ENCODE data around the gene ASAP2.
A peak's percentile ranks its signal among the peaks of the same experiment; 100 is the strongest.

ASAP2 gene

GRCh38 chr2:9403924-9404323 is 197.3 kb downstream of the ASAP2 start:
- no peak for DNase-seq (ENCODE audit: low read depth)

DNA sequence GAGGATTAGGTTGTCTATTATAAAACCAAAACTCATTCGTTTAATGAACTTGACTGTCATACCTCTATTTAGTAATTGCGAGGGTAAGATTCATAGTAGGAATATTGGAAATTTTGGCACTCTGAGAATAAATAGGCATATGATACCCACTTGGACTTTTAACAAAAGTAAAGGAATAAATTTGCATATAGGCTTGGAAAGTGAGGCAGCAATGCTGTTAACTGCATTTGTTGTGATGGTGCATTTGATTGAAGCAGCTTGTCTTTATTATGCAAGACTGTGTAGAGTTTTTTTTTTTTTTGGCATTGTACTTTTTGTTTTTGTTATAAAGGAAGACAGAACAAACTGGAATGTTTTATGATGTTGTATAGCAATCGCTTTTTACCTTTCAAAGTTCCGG is 197.8 kb downstream of the ASAP2 start:
- DNase-seq (ENCODE audit: low read depth), result no peak

GRCh38 chr2:9405636-9406035 is 199.0 kb downstream of the ASAP2 start:
- no peak for DNase-seq (ENCODE audit: low read depth)

GRCh38 chr2:9406529-9407362 is 200.1 kb downstream of the ASAP2 start:
- DNase-seq (ENCODE audit: low read depth), result no peak

DNA sequence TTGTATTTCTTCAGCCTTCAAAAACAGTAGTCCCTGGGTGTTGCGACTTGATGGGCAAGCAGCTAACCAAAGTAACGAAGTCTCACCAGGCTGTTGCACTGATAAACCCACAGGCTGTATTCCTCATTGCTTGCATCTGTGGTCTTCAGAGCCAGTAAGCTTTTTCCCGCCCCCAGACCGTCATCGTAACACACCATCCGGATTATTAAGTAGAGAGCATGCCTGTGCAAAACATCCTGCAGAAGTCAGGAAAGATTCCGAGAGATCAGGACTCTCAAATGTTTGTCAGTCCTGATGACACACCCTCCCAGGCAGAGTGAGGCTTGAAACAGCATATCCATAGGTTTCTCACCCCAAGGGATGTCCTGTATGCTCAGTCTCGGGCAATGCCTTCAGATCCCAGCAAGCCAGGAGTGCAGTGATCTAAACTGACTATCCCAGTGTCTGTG is 200.8 kb downstream of the ASAP2 start:
- no peak for DNase-seq (ENCODE audit: low read depth)

DNA sequence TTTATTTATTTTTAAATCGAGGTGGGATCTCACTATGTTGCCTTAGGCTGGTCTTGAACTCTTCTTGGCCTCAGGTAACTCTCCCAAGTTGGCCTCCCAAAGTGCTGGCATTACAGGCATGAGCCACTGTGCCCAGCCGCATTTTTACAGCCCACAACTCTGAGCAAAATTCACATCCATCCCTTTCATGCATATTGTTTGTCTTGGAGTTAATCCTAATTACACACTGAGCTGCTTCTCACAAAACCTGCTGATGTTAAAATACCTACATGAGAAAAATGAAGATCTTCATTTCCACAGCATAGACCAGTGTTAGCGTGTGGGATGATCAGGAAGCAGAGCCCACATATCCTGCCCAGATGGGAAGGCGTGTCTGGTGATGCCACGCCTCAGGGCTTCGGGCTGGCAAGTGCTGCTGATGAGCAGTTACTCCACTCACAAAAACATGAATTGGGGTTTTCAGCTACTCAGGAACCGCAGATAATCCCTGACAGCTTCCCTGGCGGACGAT is 202.1 kb downstream of the ASAP2 start:
- DNase-seq (ENCODE audit: low read depth), result no peak

DNA sequence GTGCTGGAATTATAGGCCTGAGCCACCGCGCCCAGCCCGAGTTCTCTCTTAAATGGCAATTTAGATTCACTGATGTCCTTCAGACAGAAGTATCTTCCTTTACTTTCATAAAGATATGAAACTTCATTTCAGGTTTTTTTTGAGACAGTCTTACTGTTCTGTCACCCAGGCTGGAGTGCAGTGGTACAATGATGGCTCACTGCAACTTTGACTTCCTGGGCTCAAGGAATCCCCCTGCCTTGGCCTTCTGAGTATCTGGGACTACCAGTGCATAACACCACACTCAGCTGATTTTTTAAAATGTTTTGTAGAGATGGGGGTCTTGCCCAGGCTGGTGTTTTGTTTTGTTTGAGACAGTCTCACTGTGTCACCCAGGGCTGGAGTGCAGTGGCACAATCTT is 203.5 kb downstream of the ASAP2 start:
- DNase-seq (ENCODE audit: low read depth), result no peak

- DNase-seq (ENCODE audit: low read depth), result no peak
These were observed 206.2 kb downstream of the ASAP2 start for GRCh38 chr2:9412781-9413180.

GRCh38 chr2:9415516-9416169 is 209.0 kb downstream of the ASAP2 start:
- no peak for DNase-seq (ENCODE audit: low read depth)

DNA sequence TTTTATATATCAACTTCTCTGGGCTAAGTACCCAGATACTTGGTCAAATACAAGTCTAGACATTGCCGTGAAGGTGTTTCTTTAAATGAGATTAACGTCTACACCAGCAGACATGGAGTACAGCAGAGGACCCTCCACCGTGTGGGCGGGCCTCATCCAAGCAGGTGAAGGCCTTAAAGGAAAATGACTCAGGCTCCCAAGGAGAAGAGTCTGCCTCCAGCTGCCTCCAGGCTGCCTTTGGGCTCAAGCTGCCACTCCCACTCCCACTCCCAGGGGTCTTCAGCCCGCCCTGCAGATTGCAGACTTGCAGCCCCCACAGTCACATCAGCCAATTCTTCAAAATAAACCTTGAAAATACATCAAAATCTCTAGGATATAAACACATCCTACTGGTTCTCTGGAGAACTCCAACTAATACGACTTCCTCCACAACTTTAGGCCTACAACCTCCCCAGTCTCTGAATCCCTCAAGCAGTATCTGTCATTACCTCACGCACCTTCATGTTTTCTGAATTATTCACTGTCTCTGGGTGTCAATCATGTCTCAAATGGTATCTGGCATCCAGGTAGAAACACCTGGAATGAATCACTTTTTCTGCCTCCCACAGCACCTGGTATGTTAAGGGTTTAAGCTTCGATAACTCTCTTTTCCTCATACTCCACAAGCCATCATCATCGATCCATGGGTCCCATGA is 209.8 kb downstream of the ASAP2 start:
- DNase-seq (ENCODE audit: low read depth), result no peak

DNA sequence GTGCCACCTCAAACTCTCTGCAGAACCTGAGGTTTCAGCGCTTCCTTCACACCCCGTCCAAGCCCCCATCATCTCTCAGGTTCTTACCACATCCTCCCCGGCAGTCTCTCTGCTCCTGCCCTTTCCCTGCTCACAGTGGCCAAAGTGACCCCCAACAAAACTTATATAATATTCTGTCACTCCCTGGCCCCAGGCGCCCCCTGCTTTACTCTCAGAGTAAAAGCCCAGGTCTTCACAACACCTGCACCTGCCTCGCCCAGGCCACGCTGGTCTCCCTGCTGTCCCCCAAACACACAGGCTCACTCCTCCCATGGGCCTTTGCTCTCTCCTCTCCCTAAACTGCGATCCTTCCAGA is 210.3 kb downstream of the ASAP2 start:
- DNase-seq (ENCODE audit: low read depth), result no peak

- DNase-seq (ENCODE audit: low read depth), result no peak
These were observed 211.1 kb downstream of the ASAP2 start for GRCh38 chr2:9417725-9418124.

DNA sequence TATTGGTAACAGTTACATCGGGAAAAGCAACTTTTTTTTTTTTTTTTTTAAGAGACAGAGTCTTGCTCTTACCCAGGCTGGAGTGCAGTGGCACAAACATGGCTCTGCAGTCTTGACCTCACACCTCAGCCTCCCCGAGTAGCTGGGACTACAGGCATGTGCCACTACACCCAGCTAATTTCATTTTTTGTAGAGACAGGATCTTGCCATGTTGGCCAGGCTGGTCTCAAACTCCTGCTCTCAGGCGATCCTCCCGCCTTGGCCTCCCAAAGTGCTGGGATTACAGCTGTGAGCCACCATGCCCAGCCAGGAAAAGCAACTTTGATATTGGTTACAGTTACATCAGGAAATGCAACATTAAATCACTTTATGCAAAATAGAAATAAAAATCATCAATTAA is 212.1 kb downstream of the ASAP2 start:
- no peak for DNase-seq (ENCODE audit: low read depth)

- no peak for DNase-seq (ENCODE audit: low read depth)
These were observed 212.9 kb downstream of the ASAP2 start for GRCh38 chr2:9419541-9419940.

DNA sequence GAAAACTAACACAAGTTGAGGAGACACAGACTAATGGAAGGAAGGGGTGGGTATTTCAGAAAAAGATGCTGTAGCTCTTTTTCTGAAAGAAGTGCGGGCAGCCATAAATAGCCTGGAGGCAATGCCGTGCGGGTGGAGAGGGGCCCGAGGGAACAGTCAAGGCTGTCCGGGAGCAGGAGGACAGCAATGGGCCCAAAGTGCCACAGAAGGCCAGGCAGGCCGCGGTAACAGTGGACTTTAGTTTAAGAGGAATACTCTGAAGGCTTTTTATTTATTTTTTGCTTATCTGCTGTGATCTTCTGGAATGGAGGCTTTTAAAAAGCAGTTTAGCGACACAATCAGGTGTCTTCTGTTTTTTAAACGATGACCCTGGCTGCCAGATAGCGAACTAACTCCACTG is 213.9 kb downstream of the ASAP2 start:
- no peak for DNase-seq (ENCODE audit: low read depth)

DNA sequence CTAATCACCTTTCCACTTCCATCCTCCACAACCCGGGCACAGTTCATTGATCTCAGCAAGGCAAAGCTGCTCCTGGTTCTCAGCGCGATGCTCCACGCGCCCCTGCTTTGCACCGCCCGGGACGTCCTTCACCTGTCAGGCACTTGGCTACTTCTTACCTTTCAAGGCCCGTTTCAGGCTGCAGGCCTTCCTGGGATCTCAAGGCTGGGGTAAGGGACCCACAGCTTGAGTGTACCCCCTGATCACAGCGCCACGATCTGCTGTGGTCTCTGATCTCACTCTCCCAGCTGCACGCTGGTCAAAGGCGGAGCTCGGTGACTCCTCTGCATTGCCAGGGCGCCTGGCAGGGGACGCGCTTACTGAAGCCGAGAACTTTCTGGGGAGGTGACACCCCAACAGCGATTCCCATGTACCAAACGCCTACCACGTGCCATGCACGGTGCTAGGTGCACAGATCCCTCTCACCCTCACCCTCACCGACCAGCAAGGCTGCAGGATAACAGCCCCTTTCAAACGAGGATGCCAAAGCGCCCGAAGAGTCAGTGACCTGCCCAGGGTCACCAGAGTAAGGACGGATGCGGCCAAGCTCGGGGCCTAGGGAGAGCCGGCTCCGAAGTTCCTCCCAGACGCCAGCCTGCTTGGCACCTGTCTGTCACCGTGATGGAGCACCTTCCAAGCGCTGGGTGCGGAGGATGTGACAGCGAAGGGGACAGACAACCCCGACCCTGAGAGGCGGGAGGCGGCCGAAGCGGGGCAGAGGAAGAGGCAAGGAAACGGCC is 215.9 kb downstream of the ASAP2 start:
- DNase-seq (ENCODE audit: low read depth), result no peak

DNA sequence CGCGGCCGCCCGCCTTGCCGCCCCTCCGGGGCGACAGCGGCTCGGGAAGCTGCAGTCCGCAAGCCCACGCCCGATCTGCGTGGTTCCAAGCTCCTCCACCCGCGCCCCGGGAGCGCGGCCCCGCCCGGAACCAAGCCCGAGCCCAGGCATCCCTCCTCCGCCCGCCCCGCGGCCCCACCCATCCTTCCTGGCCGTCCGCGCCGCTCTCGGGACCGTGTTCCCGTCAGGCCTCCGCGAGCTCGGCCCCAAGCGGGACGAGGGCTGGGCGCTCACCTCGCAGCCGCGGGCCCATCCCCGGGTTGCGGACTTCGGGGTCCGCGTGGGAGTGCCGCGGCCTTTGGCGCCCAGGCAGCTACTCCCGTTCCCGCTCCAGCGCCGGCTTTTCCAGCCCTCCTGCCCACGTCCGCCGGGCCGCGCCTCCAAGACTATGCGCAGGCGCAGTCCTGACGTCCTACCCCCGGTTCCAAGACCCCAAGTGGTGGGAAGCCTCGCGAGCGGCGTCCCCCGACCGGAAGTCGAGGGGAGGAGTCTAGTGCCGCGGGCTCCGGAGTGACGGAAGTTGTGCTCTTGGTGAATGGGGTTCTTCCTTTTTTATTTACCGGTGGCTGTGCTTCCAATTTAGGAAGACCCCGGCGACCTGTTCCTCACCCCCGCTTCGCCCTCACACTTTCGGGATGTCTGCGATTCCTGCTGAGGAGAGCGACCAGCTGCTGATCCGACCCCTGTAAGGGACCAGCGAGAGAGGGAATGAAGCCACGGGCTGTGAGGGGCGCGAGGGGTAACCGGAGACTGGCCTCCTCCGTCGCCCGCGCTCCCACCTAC is 216.7 kb downstream of the ASAP2 start, which contains the start of the genes CPSF3 and ITGB1BP1:
Gene CPSF3 (plus strand): TSS at position 555 of the 822 bp plus-strand sequence. CDS start 120 bp downstream, at position 675.
Gene ITGB1BP1 (minus strand): TSS at position 429 of the 822 bp plus-strand sequence. CDS start 4,831 bp downstream, outside the sequence.
- peak; percentile 94 for DNase-seq (ENCODE audit: low read depth)

DNA sequence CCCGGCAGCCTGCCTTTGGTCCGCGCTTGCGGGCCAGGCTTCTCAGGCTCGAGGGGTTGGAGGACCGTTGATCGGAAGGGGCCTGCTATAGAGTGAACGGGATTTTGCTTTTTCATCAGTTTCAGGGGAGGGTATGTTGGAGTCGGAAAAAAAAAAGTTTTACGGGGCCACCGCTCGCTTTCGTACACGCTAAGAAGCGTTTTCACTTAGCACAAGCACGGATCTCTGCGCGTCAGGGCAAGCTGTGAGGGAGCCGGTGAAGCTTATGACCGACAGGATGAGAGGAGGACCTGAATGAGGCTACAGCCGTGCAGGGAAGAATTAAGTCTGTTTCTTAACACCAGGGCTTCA is 217.3 kb downstream of the ASAP2 start:
- no peak for DNase-seq (ENCODE audit: low read depth)

DNA sequence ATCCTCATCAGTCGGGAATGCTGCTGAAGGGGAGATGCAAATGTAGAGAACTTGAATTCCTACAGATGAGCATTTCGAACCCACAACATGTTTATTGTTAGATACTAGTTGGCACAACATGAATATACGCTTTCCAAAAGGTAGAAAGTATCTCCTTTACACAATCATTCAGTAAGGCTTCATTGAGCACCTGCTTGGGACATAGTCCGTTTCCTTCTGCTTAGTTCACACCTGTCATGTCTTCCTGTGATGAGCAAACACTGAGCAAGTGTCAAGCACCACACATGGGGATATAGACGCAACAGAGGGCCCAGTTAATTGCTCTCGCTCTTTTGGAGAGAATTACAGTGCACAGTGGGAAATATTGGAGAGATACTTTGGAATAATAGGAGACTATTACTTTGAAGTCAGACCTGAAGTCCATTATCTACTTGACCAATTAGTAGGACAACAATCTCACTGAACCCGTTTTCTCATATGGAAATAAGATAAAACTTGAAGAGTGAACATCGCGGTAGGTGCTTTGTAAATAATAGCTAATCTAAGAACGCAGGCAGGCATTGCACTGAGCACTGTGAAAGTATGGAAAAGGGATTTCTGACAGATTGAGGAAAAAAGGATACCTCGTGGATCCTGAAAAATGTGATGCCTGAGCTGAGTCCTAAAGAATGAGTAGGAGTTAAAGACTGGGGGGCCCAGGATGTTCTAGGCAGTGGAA is 218.0 kb downstream of the ASAP2 start:
- no peak for DNase-seq (ENCODE audit: low read depth)

GRCh38 chr2:9428965-9429577 is 222.5 kb downstream of the ASAP2 start:
- no peak for DNase-seq (ENCODE audit: low read depth)
